Transverse colon (tissue), 4 donors: ENCODE results near the gene NEK7. TPM values are rescaled to one million over a fixed set of nuclear protein-coding genes. Genes with fewer than 3 reads are reported as not detected.

Experiments used
- DNase-seq: peaks from one replicate; pipeline ENCODE4 v3.0.0-alpha.2; 2019
- H3K27ac ChIP-seq, 4 donors: fragments of 200-600 bp; sonication (generic); 2 replicates each; pipeline ENCODE4 v1.5.1; 2016 to 2018; ENCODE audit warnings: inconsistent platforms in 4 of 4
- H3K27me3 ChIP-seq: fragments of 200-600 bp; sonication (generic); 2 replicates; pipeline ENCODE4 v1.5.1; 2017; ENCODE audit warnings: inconsistent platforms
- H3K36me3 ChIP-seq, 4 donors: fragments of 200-600 bp; sonication (generic); 2 replicates each; pipeline ENCODE4 v1.5.1; 2017 to 2019; ENCODE audit warnings: inconsistent platforms in 4 of 4
- H3K4me1 ChIP-seq, 4 donors: fragments of 200-600 bp; sonication (generic); 2 replicates each; pipeline ENCODE4 v1.5.1; 2017 to 2020; ENCODE audit warnings: inconsistent platforms in 4 of 4
- H3K4me3 ChIP-seq, 4 donors: fragments of 200-600 bp; sonication (generic); 1 replicate in 1 of 4; 2 replicates in 3 of 4; pipeline versions ENCODE4 v1.5.1 to v1.6.1; 2017 to 2019; ENCODE audit warnings: inconsistent platforms in 4 of 4
- H3K9me3 ChIP-seq, 2 donors: fragments of 200-600 bp; sonication (generic); 2 replicates each; pipeline ENCODE4 v1.5.1; 2017 to 2019; ENCODE audit warnings: inconsistent platforms in 2 of 2
- CTCF ChIP-seq, 5 experiments: fragments of 200-600 bp in 3 of 5; fragments of 450-650 bp in 2 of 5; sonication (generic) in 3 of 5; IDR thresholded peaks; 1 replicate in 2 of 5; 2 replicates in 3 of 5; pipeline ENCODE4 v1.5.1; 2016 to 2017; ENCODE audit warnings: antibody characterized with exemption in 5 of 5, inconsistent platforms in 3 of 5, mild to moderate bottlenecking in 2 of 5, moderate library complexity in 1 of 5
- EP300 ChIP-seq: sonication (generic); formaldehyde crosslinking; IDR thresholded peaks from one replicate; pipeline ENCODE4 v1.6.1; 2017; ENCODE audit warnings: antibody characterized with exemption, low read depth
- POLR2A ChIP-seq: fragments of 450-650 bp; IDR thresholded peaks from one replicate; pipeline ENCODE4 v1.6.1; 2016; ENCODE audit warnings: antibody characterized with exemption, mild to moderate bottlenecking, moderate library complexity
- POLR2AphosphoS5 ChIP-seq, 3 donors: sonication (generic); formaldehyde crosslinking; IDR thresholded peaks; one replicate each; pipeline ENCODE4 v1.6.1; 2016; ENCODE audit warnings: antibody characterized with exemption in 3 of 3
- WGBS, 2 donors: methylation state at CpG; one replicate each; pipeline ENCODE4 v1.1.5; 2018; ENCODE audit warnings: low coverage in 1 of 2; 5-methylcytosine and 5-hydroxymethylcytosine counted together
- in situ Hi-C, 4 donors: fragments of 200-750 bp; cut with MboI; loops; one replicate each; pipeline versions ENCODE4 v1.15.0 to v1.15.1; 2017; ENCODE audit warnings: low sequenced_read_pairs in 3 of 4, low pct_ligation_motif_present in 1 of 4, low pct_unique_long_range_greater_than_20kb in 1 of 4
- intact Hi-C: fragments of 100-400 bp; cut with DNase I; formaldehyde crosslinking; loops from one replicate; pipeline ENCODE4 v1.15.1; 2023; ENCODE audit warnings: low total_unique reads
- total RNA-seq, 4 donors: library from RNA; depleted of rRNA; stranded (reverse); fragments of >200 nt; gene quantifications; one replicate each; pipeline ENCODE4 v1.1.0, GENCODE V29; 2016

The NEK7 gene
- total RNA-seq, 4 donors from 2014 or later, result 40.4 to 71.0 (median 57.6) TPM

DNA sequence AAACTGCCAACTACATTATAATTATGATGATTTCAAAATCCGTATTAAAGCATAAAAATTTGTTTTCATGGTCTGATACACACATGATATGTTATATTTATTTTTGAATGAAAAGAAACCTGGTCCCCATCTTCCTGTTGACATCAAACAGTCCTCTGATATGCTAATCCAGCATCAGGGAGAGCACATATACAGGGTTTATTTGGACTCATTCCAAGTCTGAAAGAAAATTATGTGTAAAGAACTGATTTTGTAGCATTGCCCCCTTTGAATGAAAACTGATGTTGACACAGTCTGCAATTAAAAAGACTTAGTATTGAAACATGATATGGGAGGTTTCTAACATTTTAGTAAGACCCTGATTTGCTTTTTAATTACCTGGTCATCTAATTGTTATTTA lies 119.4 kb downstream of the NEK7 start:
- TF ChIP-seq CTCF (IDR thresholded peaks at IDR 0.05) (no peak), POLR2A (no peak), POLR2AphosphoS5 (IDR thresholded peaks at IDR 0.05) (no peak), EP300 (no peak)
- no peaks in the 10 kb centered on the region for H3K27me3 ChIP-seq
- no peak overlapping the region for H3K4me3 ChIP-seq
- WGBS, 2 donors, result 94 to 100% methylated on average over 1 of the region's 1 CpG
- H3K36me3 ChIP-seq, result peaks cover 0 to 6% (median under 1%) of the 10 kb centered on the region in 4 donors
- intact Hi-C loops (no loop called here), in situ Hi-C loops (no loop called here)
- H3K27ac ChIP-seq, result no peak overlapping the region
- DNase-seq, result no peak
- peaks cover 0 to 10% (median 0%) of the 10 kb centered on the region in 4 donors for H3K4me1 ChIP-seq
- no peaks in the 10 kb centered on the region for H3K9me3 ChIP-seq

DNA sequence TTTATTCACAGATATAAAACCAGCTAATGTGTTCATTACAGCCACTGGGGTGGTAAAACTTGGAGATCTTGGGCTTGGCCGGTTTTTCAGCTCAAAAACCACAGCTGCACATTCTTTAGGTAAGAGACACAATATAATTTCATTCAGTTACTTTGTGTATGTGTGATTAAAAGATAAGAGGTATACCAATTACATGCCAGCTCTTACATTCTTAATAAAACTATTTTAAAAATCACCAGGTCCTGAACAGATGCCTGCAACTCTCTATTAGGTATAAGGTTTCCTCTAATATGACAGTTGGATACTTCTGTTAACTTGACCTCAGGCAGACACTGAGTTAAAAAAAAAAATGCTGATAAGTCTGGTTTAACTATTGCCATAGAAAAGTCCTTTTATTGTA lies 122.1 kb downstream of the NEK7 start:
- Histone ChIP-seq H3K27me3 (no peaks in the 10 kb centered on the region), H3K27ac (no peak overlapping the region), H3K9me3 (no peaks in the 10 kb centered on the region), H3K36me3 (peaks cover 0 to 6% (median under 1%) of the 10 kb centered on the region in 4 donors), H3K4me3 (no peak overlapping the region), H3K4me1 (peaks cover 0 to 10% (median 0%) of the 10 kb centered on the region in 4 donors)
- no peak for DNase-seq
- in situ Hi-C loops, result no loop called here
- WGBS, 2 donors, result 79 to 86% methylated on average over 1 of the region's 1 CpG
- TF ChIP-seq POLR2A (no peak), EP300 (no peak), CTCF (IDR thresholded peaks at IDR 0.05) (no peak), POLR2AphosphoS5 (IDR thresholded peaks at IDR 0.05) (no peak)
- intact Hi-C loops, result no loop called here

DNA sequence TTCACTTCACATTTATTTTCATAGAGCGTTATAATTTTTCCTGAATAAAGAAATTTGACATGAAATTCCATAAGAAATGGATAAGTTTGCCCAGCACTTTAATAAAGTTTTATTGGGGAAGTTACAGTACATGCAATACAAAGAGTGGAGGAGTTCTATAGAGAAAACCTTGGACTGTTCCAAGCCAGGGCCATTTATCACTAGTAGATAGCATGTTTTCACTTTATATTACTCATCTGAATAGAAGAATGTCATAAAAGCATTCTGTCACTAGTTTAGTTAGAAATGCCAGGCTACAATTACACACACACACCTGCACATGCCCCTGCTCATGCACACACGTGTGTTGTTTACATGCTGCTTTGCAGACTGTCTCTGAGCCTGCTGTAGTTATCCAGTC lies 123.3 kb downstream of the NEK7 start:
- peaks cover 0 to 6% (median under 1%) of the 10 kb centered on the region in 4 donors for H3K36me3 ChIP-seq
- no peak overlapping the region for H3K4me3 ChIP-seq
- H3K27me3 ChIP-seq, result no peaks in the 10 kb centered on the region
- in situ Hi-C loops (no loop called here), intact Hi-C loops (no loop called here)
- H3K4me1 ChIP-seq, result peaks cover 0 to 10% (median 0%) of the 10 kb centered on the region in 4 donors
- DNase-seq, result no peak
- H3K27ac ChIP-seq, result no peak overlapping the region
- TF ChIP-seq CTCF (IDR thresholded peaks at IDR 0.05), result no peak
- no peaks in the 10 kb centered on the region for H3K9me3 ChIP-seq
- WGBS, 2 donors, result 75 to 79% methylated on average over 1 to 2 of the region's 2 CpGs

- TF ChIP-seq POLR2A (no peak), EP300 (no peak), POLR2AphosphoS5 (IDR thresholded peaks at IDR 0.05) (no peak), CTCF (IDR thresholded peaks at IDR 0.05) (no peak)
- intact Hi-C loops, result no loop called here
- Histone ChIP-seq H3K27ac (no peak overlapping the region), H3K36me3 (peaks cover 0 to 6% (median under 1%) of the 10 kb centered on the region in 4 donors), H3K4me3 (no peak overlapping the region), H3K4me1 (peaks cover 0 to 10% (median 0%) of the 10 kb centered on the region in 4 donors), H3K9me3 (no peaks in the 10 kb centered on the region), H3K27me3 (no peaks in the 10 kb centered on the region)
- in situ Hi-C loops, result no loop called here
- no peak for DNase-seq
- 91 to 97% methylated on average over 1 of the region's 1 CpG for WGBS, 2 donors
Measured at GRCh38 chr1:198281911-198282310, 125.1 kb downstream of the NEK7 start.
